CD1c-positive myeloid dendritic cell (primary cell): Measurements from ENCODE around the gene HSDL1.

Experiments used
- DNase-seq: peaks from one replicate; pipeline ENCODE4 v3.0.0-alpha.2; 2016; ENCODE audit errors: extremely low spot score

Gene HSDL1

DNA sequence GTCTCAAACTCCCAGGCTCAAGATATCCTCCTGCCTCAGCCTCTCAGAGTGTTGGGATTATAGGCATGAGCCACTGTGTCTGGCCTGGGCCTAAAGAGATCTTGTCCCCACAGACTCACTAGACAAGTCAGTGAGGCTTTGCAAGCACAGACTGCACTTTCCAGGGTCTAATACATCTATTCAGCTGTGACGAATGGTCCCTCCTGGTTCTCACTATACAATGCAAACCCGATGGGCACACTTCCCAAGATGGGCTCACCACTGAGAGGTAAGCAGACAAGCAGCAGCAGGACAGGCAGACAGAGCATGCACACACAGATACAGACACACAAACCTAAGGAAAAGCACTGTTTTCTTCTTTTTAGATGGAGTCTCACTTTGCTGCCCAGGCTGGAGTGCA is 37.1 kb downstream of the HSDL1 start:
- DNase-seq: no peak

DNA sequence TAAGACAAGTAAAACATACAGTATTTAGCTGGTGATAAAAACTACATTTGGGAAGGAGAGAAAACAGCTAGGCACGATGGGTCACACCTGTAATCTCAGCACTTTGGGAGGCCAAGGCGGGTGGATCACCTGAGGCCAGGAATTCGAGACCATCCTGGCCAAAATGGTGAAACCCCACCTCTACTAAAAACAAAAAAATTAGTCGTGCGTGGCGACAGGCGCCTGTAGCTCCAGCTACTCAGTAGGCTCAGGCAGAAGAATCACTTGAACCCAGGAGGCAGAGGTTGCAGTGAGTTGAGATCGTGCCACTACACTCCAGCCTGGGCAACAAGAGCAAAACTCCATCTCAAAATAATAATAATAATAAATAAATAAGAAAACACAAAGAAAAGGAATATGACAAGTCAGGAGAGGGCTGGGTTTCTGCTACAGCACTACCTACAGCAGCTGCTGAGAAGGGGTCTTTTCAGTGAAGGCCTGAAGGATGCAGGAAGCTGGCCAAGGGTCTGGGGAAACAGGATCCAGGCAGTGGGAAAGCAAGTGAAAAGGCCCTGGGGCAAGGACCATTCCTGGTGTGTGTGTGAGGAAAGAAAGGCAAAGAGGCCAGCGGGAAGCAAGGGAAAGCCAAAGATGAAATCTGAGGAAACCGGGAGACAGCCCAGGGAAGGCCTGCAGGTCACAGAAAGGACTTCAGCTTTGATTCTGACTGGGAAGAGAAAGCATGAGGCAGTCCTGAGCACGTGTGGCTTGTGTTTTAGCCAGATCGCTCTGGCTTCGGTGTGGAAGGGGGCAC is 38.8 kb downstream of the HSDL1 start:
- no peak for DNase-seq

DNA sequence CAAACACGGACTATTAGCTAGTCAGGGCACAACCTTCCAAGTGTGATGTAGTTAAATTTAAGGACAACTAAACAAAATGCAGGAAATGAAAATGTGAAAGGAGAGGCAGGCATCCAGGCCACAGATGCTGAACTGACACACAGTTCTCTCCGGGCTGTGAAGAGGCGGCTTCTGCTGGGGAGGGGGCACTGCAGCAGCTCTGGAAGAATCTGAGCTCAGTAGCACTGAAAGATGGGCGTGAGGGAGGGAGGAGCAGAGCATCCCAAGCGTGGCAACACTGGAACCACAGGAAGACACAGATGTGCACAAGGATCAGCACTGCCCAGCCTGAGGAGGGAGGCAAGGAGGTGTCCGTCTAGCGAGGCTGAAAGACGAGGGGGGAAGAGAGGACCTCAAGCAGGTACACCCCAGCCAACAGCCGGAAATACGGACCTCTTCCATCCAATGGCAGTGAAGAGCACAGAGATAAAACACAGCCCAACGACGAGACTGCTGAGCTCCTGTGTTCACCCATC is 39.6 kb downstream of the HSDL1 start:
- DNase-seq: no peak

DNA sequence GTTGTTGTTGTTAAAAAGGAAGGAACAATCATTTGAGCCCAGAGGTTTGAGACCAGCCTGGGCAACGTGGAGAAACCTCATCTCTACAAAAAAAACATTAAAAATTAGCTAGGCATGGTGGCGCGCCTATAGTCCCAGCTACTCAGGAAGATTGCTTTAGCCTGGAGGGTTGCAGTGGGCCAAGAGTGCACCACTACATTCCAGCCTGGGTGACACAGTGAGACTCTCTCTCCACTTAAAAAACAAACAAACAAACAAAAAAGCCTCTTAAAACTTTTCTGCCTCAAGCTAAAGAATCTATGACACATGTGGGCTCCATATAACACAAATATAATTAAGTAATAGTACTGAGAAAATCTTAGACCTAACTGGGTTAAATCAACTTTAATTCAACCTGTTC is 40.7 kb downstream of the HSDL1 start:
- DNase-seq: no peak

DNA sequence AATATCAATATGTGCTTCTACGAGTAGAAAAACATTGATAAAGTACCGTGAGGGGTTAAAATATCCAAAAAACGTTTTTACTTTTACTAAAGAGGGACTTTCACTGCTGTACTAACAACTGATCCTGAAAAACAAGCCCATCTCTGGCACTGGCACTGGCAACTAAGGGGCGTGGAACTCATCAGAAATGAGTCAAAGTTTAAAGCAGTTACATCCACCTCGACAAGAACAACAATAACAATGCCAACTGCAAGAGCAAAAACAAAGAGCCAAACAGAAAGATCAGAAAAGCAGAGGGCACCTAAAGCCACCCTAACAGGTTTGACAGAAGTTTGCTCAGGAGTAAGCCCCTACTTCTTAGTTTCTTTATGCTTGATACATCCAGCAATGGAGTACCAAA is 41.3 kb downstream of the HSDL1 start:
- no peak for DNase-seq

DNA sequence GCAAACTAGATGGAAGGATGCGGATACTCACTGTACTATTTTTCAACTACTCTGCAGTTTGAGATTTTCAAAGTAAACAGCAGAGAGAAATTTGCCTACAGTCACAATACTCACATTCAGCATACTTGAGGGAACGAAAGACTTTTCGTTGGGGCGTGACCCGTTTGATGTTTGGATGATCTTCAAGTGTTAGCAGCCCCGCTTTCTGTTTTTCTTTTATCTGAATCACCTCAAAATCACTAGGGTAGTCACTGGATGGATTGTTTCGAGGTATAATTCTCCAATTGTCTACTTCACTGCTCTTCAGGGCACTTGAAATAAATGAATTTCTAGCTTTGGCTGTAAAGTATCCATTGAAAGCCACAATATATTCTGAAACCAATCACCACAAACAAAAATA is 46.0 kb downstream of the HSDL1 start:
- DNase-seq: no peak

DNA sequence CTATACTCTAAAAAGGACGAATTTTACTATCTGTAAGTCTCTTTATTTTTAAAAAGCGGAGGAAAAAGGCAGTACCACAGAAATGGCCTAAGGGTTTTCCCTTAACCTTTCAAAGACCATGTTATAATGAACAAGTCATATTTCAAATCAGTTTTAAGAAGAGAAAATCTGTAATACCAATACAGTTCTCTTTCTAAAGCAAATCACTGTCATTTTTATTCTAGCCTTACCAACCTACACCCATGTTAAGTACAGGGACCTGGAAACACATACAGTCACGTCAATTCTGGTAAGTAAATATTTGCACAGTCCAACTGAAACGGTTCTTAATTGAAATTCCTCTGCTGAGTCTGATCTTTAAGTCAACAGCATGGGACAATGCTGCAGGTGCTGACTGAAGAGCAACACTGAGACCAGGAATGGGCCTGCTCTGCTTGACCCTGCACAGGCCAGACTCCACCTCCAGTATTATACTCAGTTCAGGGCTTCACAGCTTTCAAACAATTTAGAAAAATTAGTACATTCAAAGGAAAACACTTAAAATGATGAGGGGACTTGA is 48.5 kb downstream of the HSDL1 start:
- DNase-seq: no peak

DNA sequence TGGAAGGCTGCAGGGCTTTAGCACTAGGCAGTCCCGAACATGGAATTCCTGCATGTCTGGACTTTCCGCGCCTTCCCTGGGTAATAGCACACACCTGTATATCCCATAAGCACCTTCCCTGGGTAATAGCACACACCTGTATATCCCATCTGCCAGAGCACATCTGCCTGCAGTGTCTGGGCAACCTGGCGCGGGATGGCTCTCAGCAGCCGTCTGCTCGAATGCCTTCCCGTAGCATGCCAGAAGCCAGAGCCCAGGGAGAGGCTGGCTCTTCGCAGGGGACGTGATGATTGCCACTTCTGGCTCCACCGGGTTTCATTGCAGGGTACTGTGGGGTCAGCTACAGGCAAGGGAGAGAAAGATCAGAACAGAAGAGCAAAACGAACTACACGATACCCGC is 49.5 kb downstream of the HSDL1 start:
- DNase-seq: no peak

DNA sequence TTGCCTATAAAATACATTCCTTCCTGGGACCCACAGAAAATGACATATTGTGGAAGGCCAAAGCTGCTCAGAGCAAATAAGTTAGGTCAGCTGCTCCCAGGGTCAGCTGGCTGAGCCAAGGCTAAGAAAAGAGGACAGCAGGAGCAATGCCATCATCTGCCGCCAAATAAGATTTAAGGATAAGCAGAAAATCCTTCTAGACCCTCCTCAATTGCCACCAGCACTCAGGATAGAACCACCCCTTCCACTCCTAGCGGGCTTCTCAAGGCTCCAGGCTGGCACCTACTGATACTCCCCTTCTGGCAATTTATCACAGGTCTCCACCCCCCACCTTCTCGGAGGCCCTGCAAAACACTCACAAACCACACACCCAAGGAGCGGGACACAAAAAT is 51.1 kb downstream of the HSDL1 start:
- DNase-seq: no peak

DNA sequence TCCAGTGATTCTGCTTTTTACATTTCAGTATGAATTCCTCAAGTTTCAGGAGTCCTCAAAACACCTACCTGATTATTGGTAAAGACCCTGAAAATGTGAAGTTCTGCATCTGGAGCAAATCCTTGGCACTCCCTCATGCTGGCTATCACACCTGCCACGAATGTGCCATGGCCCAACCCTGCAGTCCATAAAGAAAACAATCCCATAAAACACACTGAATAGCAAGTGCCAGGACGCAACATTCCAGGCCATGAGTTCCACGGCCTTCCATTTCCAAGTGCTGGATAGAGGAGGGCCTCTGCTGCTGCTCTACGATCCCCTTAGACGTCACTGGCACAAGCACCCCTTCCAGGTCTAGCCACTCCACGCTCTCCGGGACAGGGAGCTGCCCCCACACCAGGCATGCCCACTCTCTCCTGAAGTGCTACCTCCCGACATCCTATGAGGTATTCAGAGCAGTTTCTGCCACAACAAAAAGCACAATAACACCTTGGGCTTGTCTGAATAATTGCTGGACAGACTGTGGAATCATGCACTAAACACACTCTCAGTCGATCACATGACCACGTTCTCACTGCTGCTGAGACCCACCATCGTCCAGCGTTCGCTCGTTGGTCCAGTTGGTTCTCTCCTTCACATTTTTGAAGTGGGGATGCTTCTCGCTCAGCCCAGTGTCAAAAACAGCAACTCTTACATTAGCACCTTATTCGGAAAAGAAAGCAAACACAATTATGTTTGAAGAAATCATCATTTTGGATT is 51.7 kb downstream of the HSDL1 start:
- DNase-seq: no peak

DNA sequence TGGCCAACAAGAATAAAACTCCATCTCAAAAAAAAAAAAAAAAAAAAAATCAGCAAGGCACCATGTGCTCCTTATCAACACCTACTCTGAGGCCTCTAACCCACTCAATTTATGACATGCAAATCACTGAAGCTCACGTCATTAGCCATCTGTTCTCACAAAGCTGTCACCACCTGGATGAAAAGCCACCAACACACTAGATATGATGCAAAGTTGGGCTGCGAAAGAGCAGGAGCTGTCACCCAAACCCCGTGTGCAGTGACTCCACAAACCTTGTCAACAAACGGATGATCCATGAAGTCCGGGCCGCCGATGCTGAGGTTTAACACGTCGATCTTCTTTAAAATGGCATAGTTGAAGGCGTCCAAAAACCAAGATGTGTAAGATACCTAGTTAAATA is 53.5 kb downstream of the HSDL1 start:
- no peak for DNase-seq

DNA sequence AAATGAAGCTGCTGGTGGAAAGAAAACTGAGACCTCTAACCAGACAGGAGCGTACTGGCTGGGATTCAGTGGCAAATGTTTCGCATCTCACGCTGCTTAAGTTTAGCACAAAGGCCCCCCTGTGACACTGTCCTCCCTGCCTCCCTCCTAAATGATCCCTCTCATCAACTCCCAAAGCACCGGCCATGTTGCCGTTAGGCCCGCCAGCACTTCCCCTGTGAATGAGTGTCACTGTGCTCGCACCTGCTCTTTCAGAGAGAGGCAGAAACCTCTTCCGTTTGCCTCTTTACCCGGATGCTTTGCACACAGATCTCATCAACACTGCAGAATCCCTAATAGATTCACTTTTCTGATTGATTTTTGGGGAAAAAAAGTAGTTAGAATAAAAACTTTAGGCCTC is 54.8 kb downstream of the HSDL1 start:
- DNase-seq: no peak

DNA sequence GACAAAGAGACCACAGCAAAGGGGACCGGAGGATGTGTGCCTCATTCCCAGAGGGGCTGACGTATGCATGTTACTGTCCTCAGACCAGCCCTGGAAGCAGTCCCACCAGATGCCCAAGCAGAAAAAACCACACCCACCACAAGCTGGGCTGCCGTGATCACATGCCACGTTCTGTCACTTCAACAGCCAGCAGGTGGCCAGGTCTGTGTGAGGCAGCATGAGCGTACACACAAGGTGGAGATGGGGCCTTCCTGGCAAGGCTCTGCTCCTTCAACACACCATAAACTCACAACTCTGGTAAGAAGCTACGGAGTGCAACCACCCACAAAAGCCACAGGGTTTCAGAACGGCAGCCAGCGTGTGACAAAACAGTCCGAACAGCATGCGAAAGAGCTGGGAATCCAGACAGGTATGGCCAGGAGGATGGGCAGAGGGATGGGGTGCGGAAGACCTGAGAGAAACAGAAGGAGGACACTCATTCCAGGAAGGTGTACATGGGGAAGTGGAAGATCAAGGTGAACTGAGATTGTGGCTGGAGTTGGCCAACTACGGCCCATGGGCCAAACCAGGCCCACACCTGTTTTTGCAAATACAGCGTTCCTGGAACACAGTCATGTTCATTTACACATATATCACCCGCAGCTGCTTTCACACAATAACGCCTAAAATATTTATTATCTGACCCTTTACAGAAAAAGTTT is 56.1 kb downstream of the HSDL1 start:
- no peak for DNase-seq

DNA sequence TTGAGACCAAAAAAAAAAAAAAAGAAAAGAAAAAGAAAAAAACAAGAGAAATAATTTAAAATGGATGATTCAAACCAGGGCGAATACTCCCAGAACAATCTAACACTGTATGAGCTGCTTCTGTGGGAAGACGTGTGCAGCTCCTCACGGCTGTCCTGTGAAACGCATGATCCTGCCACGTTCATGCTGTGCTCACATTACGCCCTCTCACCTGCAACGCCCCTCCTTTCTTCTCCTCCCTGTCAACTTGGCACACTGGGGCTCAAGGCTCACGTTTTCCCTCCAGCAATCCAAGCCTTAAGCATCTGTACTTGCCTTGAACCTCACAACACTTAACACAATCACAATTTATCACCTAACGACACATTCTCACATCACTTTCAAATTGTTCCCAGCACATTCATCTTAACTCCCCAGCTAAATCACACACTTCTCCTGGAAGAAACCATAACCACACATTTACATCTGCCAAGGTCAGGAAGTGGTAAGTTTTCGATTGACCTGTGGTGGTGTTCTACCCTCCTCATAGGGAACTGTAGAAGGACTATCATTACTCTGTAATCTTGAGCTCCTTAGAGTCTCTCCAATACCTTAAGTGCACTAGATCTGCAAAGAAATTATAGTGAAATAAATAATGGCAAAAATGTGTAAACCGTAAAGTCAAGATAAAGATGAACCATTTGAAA is 57.4 kb downstream of the HSDL1 start:
- DNase-seq: no peak

DNA sequence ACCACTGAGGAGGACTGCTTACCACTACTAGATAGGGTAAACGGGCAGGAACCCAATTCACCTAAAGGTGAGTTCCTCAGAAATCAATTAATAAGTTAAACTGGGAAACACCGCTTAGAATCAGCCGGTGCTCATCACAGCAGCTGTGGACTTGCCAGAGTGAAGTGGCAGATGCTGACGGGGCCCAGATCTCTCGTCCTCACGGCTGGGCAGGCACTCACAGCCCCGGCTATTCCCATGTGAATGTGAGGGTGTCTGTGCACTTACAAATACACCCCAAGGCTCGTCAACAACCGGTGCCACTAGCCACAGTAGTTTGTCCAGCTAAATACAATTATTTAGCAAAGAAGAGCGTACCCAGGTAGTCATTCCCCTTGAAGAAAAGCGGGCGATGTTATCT is 58.0 kb downstream of the HSDL1 start:
- DNase-seq: no peak

DNA sequence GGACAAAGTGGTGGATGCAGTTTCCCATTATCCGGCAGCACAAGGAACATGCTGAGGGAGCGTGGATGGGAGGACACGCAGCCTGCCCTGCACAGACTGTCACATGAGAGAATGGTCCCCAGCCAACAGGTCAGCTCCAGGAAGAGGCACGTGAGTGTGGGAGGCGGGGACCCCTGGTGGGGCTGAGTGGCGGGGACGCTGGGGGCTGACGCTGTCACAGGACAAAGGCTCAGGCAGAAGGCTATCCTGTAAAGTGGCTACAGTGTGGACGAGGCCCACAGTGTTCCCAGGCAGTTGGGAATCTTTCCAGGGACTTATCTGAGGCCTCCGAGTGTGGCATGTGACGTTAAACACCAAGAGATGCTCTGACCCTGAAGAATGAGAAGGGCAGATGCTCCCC is 58.6 kb downstream of the HSDL1 start:
- no peak for DNase-seq

DNA sequence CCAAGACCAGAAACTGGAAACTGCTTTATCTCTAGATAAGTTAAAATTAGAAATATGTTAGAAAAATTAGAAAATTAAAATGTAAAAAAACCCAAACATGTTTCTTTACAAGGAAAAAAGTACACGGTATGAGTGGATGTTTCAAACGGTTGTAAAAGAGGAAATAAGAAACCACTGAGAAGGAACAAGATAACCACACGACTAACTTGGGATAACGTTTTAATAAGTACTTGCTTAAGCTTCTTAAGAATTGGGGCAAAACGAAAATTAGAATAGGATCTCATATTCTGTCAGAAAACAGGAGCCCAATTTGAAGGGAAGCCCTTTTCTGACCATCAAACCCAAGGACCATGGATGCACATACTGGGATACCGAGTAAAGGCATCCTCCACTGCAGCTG is 59.2 kb downstream of the HSDL1 start:
- peak; percentile 72 for DNase-seq

DNA sequence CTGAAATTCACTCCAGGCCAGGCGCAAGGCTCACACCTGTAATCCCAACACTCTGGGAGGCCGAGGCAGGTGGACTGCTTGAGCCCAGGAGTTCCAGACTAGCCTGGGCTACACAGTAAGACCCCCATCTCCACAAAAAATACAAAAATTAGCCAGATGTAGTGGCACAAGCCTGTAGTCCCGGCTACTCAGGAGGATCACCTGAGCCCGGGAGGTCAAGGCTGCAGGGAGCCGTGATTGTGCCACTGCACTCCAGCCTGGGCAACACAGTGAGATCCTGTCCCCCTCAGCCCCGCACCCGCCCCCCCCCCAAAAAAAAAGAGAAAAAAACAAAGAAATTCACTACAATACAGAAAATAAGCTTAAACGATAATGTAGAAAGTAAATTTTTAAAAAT is 59.7 kb downstream of the HSDL1 start:
- no peak for DNase-seq

DNA sequence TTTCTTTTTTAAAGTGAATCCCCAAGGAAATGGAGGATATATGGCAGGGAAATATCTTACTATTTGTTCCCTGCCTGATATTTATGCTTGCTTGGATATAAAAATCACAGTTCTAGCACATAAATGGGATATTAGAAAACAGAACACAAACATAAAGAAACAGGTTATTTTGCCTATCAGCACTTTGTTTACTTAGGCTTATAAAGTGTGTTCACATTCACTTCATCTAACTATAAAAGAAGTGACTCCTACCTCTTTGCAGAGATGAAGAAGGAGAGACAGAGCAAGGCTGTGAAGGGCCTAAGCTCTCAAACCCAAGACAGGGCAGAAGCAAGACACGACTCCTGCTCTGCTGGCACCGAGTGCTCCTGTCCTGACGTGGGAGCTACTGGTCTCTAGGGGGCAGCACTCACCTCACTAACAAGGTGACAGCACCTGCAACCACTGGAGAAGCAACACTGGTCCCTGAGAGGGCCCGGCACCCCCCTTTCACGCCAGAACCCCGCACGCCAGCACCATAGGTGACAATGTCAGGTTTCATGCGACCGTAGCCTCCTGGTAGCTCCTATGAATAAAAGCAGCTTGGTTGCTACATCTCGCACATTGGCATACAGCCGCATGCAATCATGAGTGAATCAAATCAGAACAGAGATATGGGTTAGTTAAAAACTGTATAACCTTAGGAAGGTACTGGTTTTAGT is 60.3 kb downstream of the HSDL1 start:
- DNase-seq: peak; percentile 35

DNA sequence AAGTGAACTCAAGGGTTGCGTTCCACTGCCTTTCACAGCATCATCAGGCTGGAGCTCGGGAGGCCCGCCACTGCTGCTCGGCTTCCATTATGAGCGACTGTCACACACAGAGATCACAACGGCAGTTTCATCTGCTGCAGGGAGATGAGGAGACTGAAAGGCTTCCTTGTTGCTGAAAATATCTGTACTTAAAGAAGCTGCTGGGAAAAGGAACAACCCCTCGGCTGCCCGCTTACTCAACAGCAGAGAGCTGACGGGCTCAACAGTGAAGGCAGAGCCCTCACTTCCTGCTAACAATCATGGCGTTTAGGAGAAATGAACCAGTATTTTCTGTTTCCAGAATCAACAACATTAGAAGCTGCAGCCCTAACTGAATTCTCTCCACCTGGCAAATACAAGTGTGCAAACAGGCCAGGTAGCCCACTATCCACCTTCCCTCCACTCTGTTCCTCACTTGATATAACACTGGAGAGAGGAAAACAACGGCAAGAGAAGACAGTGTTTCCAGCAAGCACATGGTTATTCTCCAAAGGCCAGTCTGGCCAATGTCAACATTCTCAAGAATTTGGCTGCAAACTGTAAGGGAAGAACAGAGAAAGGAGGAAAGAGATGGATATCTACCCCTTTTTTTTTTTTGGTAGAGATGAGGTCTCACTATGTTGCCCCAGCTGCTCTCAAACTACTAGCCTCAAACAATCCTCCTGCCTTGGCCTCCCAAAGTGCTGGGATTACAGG is 62.0 kb downstream of the HSDL1 start:
- peak; percentile 60 for DNase-seq
